ENCODE measurements around the gene TPRG1. TPM values are rescaled to one million over a fixed set of nuclear protein-coding genes. Genes with fewer than 3 reads are reported as not detected.

Gene TPRG1
- total and polyA plus RNA-seq, 4 donors: 1.0 to 46.6 (median 6.9) TPM

GRCh38 chr3:189340680-189341460 lies 169.1 kb downstream of the TPRG1 start:
- H3K27me3 ChIP-seq (ENCODE audit: control insufficient read depth in 4 of 4, insufficient read depth in 4 of 4, low read length in 3 of 4): no peaks in the 10 kb centered on the region
- H3K9me3 ChIP-seq (ENCODE audit: control insufficient read depth in 4 of 4, low read length in 3 of 4): no peaks in the 10 kb centered on the region
- TF ChIP-seq RAD21 (IDR thresholded peaks at IDR 0.05): peak; percentile 30 to 56
- TF ChIP-seq REST (IDR thresholded peaks at IDR 0.05): no peak
- H3K4me1 ChIP-seq (ENCODE audit: control insufficient read depth in 4 of 4, insufficient read depth in 4 of 4, low read length in 3 of 4): no peaks in the 10 kb centered on the region
- 86% methylated on average over 7 of the region's 7 CpGs for WGBS
- no peak overlapping the region for H3K9ac ChIP-seq (ENCODE audit: low read depth in 1 of 2, low read length in 2 of 2)
- H3K36me3 ChIP-seq (ENCODE audit: control insufficient read depth in 4 of 4, insufficient read depth in 3 of 4, low read depth in 1 of 4, low read length in 3 of 4): no peaks in the 10 kb centered on the region
- no peak overlapping the region for H3K4me3 ChIP-seq (ENCODE audit: low read depth in 1 of 3, low read length in 3 of 3)
- no peak for DNase-seq (ENCODE audit: low spot score)
- H3K27ac ChIP-seq (ENCODE audit: low read depth in 1 of 2, low read length in 2 of 2): no peak overlapping the region

- no peak overlapping the region for H3K4me3 ChIP-seq (ENCODE audit: low read depth in 1 of 3, low read length in 3 of 3)
- H3K9ac ChIP-seq (ENCODE audit: low read depth in 1 of 2, low read length in 2 of 2): no peak overlapping the region
- H3K36me3 ChIP-seq (ENCODE audit: control insufficient read depth in 4 of 4, insufficient read depth in 3 of 4, low read depth in 1 of 4, low read length in 3 of 4): no peaks in the 10 kb centered on the region
- no peak for DNase-seq (ENCODE audit: low spot score)
- no peak for TF ChIP-seq HNF4A (conservative IDR thresholded peaks at IDR 0.05)
- no peak for TF ChIP-seq CTCF (IDR thresholded peaks at IDR 0.05; ENCODE audit: low read depth, low read length, missing input control)
- no peak for TF ChIP-seq FOXA2 (IDR thresholded peaks at IDR 0.05)
- TF ChIP-seq ATF3 (IDR thresholded peaks at IDR 0.05): no peak
- no peak for TF ChIP-seq MAX (IDR thresholded peaks at IDR 0.05)
- no peaks in the 10 kb centered on the region for H3K9me3 ChIP-seq (ENCODE audit: control insufficient read depth in 4 of 4, low read length in 3 of 4)
- 97% methylated on average over 1 of the region's 1 CpG for WGBS
- no peaks in the 10 kb centered on the region for H3K4me1 ChIP-seq (ENCODE audit: control insufficient read depth in 4 of 4, insufficient read depth in 4 of 4, low read length in 3 of 4)
- H3K27me3 ChIP-seq (ENCODE audit: control insufficient read depth in 4 of 4, insufficient read depth in 4 of 4, low read length in 3 of 4): no peaks in the 10 kb centered on the region
- H3K27ac ChIP-seq (ENCODE audit: low read depth in 1 of 2, low read length in 2 of 2): no peak overlapping the region
Measured at GRCh38 chr3:189342811-189343210, 171.0 kb downstream of the TPRG1 start.

GRCh38 chr3:189344996-189345395 lies 173.2 kb downstream of the TPRG1 start:
- no peak for DNase-seq (ENCODE audit: low spot score)
- Histone ChIP-seq H3K36me3 (ENCODE audit: control insufficient read depth in 4 of 4, insufficient read depth in 3 of 4, low read depth in 1 of 4, low read length in 3 of 4) (no peaks in the 10 kb centered on the region), H3K9ac (ENCODE audit: low read depth in 1 of 2, low read length in 2 of 2) (no peak overlapping the region), H3K9me3 (ENCODE audit: control insufficient read depth in 4 of 4, low read length in 3 of 4) (no peaks in the 10 kb centered on the region), H3K4me1 (ENCODE audit: control insufficient read depth in 4 of 4, insufficient read depth in 4 of 4, low read length in 3 of 4) (no peaks in the 10 kb centered on the region), H3K27me3 (ENCODE audit: control insufficient read depth in 4 of 4, insufficient read depth in 4 of 4, low read length in 3 of 4) (no peaks in the 10 kb centered on the region), H3K4me3 (ENCODE audit: low read depth in 1 of 3, low read length in 3 of 3) (no peak overlapping the region), H3K27ac (ENCODE audit: low read depth in 1 of 2, low read length in 2 of 2) (no peak overlapping the region)
- WGBS: 85% methylated on average over 5 of the region's 5 CpGs
- TF ChIP-seq SP1 (IDR thresholded peaks at IDR 0.05) (no peak), HNF4A (conservative IDR thresholded peaks at IDR 0.05) (no peak), MAX (IDR thresholded peaks at IDR 0.05) (no peak), RAD21 (IDR thresholded peaks at IDR 0.05) (no peak), REST (IDR thresholded peaks at IDR 0.05) (no peak), NR2F2 (IDR thresholded peaks at IDR 0.05) (no peak), YY1 (IDR thresholded peaks at IDR 0.05) (no peak)

Measured in liver (tissue), 9 donors.